Activated CD4-positive, alpha-beta T cell treated with anti-CD3 and anti-CD28 coated beads, Interleukin-2, amount 50 U/mL, for 16 hours (primary cell): ENCODE measurements around the gene SLCO2A1.
"Not testable (repeated sequence)": the region's sequence is repeated elsewhere in the genome, so short reads cannot be mapped to it uniquely, and the experiment has no call there.

Experiments
- DNase-seq: peaks from one replicate; pipeline ENCODE4 v3.0.0-alpha.2; 2020

The SLCO2A1 gene

GRCh38 chr3:134029734-134030378, at the start of gene SLCO2A1:
Gene SLCO2A1 (minus strand): TSS chr3:134029925. CDS start chr3:134029802, 123 bp downstream.
- DNase-seq = no peak

- DNase-seq = no peak
These were observed 49.4 kb upstream of the SLCO2A1 start for GRCh38 chr3:134079111-134079547.

GRCh38 chr3:134078169-134078831, 48.6 kb upstream of the SLCO2A1 start:
- no peak for DNase-seq

- DNase-seq = no peak
These were observed 48.0 kb upstream of the SLCO2A1 start for GRCh38 chr3:134077649-134078161.

GRCh38 chr3:134076851-134077250, 47.1 kb upstream of the SLCO2A1 start:
- no peak for DNase-seq

GRCh38 chr3:134075846-134076245, 46.1 kb upstream of the SLCO2A1 start:
- no peak for DNase-seq

- DNase-seq = no peak
These were observed 45.8 kb upstream of the SLCO2A1 start for GRCh38 chr3:134075568-134075825.

GRCh38 chr3:134074790-134075567, 45.3 kb upstream of the SLCO2A1 start:
- no peak for DNase-seq

GRCh38 chr3:134074001-134074789, 44.5 kb upstream of the SLCO2A1 start:
- DNase-seq = no peak

GRCh38 chr3:134073583-134073945, 43.8 kb upstream of the SLCO2A1 start:
- DNase-seq = no peak

GRCh38 chr3:134072881-134073582, 43.3 kb upstream of the SLCO2A1 start:
- no peak for DNase-seq

- not testable (repeated sequence) for DNase-seq
These were observed 40.6 kb upstream of the SLCO2A1 start for GRCh38 chr3:134070281-134070680.

- no peak for DNase-seq
These were observed 38.7 kb upstream of the SLCO2A1 start for GRCh38 chr3:134068429-134068828.

- DNase-seq = no peak
These were observed 37.9 kb upstream of the SLCO2A1 start for GRCh38 chr3:134067531-134068161.

- no peak for DNase-seq
These were observed 37.2 kb upstream of the SLCO2A1 start for GRCh38 chr3:134066651-134067530.

- no peak for DNase-seq
These were observed 36.4 kb upstream of the SLCO2A1 start for GRCh38 chr3:134066158-134066541.

GRCh38 chr3:134065252-134066157, 35.8 kb upstream of the SLCO2A1 start:
- DNase-seq = no peak

GRCh38 chr3:134064081-134064480, 34.4 kb upstream of the SLCO2A1 start:
- DNase-seq = no peak

- no peak for DNase-seq
These were observed 31.7 kb upstream of the SLCO2A1 start for GRCh38 chr3:134061401-134061800.
